Tibial nerve (tissue), 4 donors: ENCODE results near the gene SEPTIN1.

Experiments used
- EP300 ChIP-seq, 2 donors: sonication (generic); formaldehyde crosslinking; IDR thresholded peaks; one replicate each; pipeline ENCODE4 v1.6.1; 2017; ENCODE audit warnings: antibody characterized with exemption in 2 of 2, mild to moderate bottlenecking in 1 of 2
- POLR2A ChIP-seq, 2 donors: fragments of 450-650 bp; IDR thresholded peaks; one replicate each; pipeline ENCODE4 v1.6.1; 2017; ENCODE audit warnings: antibody characterized with exemption in 2 of 2, mild to moderate bottlenecking in 2 of 2, moderate library complexity in 2 of 2
- TF ChIP-seq, protein P1 (sequence below), 5 experiments: fragments of 200-600 bp in 3 of 5; fragments of 450-650 bp in 2 of 5; sonication (generic) in 3 of 5; IDR thresholded peaks; one replicate each; pipeline ENCODE4 v1.5.1; 2016 to 2019; ENCODE audit warnings: antibody characterized with exemption in 5 of 5, mild to moderate bottlenecking in 3 of 5, moderate library complexity in 2 of 5

DNA sequence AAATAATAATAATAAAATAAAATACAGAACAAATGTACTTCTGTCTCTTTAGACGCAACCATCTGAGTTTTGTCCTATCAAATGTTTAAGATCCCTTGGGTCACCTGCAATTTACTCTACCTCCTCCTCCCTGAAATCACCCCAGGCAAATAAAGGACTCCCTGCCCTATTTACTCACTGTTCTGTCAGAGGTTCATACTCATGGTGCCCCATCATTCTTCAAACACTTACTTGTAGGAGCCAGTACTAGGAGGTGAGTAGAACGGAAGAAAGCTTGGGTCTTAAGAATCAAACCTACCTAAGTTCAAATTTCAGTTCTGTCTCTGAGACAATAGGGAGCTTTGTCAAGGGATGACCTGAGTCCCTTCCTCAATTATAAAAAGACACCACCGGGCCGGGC lies 15.8 kb downstream of the SEPTIN1 start:
- TF ChIP-seq, protein P1, sequence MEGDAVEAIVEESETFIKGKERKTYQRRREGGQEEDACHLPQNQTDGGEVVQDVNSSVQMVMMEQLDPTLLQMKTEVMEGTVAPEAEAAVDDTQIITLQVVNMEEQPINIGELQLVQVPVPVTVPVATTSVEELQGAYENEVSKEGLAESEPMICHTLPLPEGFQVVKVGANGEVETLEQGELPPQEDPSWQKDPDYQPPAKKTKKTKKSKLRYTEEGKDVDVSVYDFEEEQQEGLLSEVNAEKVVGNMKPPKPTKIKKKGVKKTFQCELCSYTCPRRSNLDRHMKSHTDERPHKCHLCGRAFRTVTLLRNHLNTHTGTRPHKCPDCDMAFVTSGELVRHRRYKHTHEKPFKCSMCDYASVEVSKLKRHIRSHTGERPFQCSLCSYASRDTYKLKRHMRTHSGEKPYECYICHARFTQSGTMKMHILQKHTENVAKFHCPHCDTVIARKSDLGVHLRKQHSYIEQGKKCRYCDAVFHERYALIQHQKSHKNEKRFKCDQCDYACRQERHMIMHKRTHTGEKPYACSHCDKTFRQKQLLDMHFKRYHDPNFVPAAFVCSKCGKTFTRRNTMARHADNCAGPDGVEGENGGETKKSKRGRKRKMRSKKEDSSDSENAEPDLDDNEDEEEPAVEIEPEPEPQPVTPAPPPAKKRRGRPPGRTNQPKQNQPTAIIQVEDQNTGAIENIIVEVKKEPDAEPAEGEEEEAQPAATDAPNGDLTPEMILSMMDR (IDR thresholded peaks at IDR 0.05), result no peak
- no peak for TF ChIP-seq POLR2A (IDR thresholded peaks at IDR 0.05)
- no peak for TF ChIP-seq EP300 (IDR thresholded peaks at IDR 0.05)
